ENCODE measurements around the gene SPDYE6.
A peak's percentile ranks its signal among the peaks of the same experiment; 100 is the strongest.
"Not testable (repeated sequence)": the region's sequence is repeated elsewhere in the genome, so short reads cannot be mapped to it uniquely, and the experiment has no call there.

SPDYE6 gene

DNA sequence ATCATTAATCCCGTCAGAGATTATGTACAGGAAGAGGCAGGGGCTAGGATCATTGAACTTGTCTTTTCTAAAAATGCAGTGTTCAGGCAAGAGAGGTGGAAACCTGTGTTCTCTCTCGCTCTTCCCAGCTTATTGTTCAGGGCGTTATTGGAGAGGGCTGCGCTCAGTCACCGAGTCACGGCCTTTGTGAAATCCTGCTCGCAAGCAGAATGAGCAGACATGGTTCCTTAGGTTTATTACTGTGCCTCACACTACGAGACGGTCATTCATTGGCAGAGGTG is 39.3 kb upstream of the SPDYE6 start:
- DNase-seq (ENCODE audit: low spot score): no peak

DNA sequence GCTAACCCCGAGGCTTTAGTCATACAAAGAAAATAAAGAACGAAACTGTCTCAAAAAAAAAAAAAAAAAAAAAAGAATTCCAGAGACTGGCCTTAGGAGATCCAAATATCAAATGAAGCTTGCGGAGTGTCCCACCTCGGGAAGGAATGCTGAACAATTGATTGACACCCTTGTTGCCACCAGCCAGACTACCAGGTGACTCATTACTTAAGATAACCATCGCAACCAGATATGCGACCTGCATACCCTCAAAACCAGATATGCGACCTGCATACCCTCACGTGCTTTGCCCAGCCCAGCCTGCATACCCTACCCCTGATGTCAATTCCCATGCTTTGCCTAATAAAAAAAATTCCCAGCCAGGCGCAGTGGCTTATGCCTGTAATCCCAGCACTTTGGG is 37.2 kb upstream of the SPDYE6 start:
- TF ChIP-seq, protein P1, sequence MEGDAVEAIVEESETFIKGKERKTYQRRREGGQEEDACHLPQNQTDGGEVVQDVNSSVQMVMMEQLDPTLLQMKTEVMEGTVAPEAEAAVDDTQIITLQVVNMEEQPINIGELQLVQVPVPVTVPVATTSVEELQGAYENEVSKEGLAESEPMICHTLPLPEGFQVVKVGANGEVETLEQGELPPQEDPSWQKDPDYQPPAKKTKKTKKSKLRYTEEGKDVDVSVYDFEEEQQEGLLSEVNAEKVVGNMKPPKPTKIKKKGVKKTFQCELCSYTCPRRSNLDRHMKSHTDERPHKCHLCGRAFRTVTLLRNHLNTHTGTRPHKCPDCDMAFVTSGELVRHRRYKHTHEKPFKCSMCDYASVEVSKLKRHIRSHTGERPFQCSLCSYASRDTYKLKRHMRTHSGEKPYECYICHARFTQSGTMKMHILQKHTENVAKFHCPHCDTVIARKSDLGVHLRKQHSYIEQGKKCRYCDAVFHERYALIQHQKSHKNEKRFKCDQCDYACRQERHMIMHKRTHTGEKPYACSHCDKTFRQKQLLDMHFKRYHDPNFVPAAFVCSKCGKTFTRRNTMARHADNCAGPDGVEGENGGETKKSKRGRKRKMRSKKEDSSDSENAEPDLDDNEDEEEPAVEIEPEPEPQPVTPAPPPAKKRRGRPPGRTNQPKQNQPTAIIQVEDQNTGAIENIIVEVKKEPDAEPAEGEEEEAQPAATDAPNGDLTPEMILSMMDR (IDR thresholded peaks at IDR 0.05; ENCODE audit: extremely low read depth, missing control alignments): no peak
- DNase-seq (ENCODE audit: low spot score): no peak

More for the DNA sequence above, 39.3 kb upstream of the SPDYE6 start:
- TF ChIP-seq, protein P1 (IDR thresholded peaks at IDR 0.05; ENCODE audit: extremely low read depth, missing control alignments): no peak

- no peak for DNase-seq (ENCODE audit: low spot score)
These were observed 36.1 kb upstream of the SPDYE6 start for GRCh38 chr7:102392330-102392729.

GRCh38 chr7:102390697-102391484 is 34.6 kb upstream of the SPDYE6 start:
- DNase-seq (ENCODE audit: low spot score): peak; percentile 59
- TF ChIP-seq, protein P1 (IDR thresholded peaks at IDR 0.05; ENCODE audit: extremely low read depth, missing control alignments): peak; percentile 82

More at GRCh38 chr7:102392330-102392729, 36.1 kb upstream of the SPDYE6 start:
- TF ChIP-seq, protein P1 (IDR thresholded peaks at IDR 0.05; ENCODE audit: extremely low read depth, missing control alignments): no peak

- TF ChIP-seq, protein P1 (IDR thresholded peaks at IDR 0.05; ENCODE audit: extremely low read depth, missing control alignments): no peak
- no peak for DNase-seq (ENCODE audit: low spot score)
These were observed 33.6 kb upstream of the SPDYE6 start for GRCh38 chr7:102389810-102390209.

DNA sequence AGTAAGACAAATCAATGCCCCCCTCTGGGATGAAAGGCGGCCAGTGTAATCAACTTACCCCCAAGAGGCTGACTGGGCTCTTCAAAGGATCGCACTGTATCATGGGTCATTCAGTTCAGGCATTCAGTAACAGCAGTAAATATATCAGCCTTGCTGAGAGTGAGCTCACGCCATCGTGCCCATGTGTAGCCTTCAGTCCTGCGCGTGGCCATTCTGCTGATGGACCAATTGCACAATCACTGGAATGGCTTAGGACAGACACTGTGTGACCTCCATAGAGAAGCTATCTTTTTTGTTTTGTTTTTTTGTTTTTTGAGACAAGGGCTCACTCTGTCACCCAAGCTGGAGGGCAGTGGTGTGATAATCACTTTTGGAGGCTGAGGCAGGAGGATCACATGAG is 30.8 kb upstream of the SPDYE6 start:
- TF ChIP-seq, protein P1 (IDR thresholded peaks at IDR 0.05; ENCODE audit: extremely low read depth, missing control alignments): no peak

DNA sequence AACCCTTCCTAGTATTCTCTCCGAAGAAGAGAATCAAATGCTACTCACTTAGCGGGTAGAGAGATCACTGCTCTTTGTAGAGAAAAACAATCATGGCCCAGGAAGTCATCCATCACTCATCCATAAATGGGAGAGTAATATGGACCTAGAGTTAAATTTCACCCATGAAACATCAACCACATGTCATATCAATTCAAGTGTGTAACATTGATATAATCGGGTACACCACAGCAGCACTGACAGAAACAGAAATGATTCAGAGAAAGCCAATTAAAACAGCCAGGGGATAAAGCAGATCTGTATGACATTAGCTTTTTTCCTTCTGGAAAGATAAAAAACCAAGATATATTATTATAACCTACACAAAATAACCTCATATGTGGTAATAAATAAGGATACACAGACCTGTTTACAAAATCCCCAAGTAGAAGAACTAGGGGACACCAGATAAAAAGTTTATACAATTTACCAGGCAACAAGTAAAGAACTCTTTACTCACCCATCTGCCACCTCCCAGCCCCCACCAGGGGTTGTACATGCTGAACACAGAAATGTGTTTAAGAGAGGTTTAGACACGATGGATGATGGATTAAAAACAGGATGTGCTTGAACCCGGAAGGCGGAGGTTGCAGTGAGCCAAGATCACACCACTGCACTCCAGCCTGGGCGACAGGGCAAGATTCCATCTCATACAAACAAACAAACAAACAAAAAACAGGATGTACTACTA is 25.6 kb upstream of the SPDYE6 start:
- DNase-seq (ENCODE audit: low spot score): not testable (repeated sequence)

More for the DNA sequence above, 30.8 kb upstream of the SPDYE6 start:
- DNase-seq (ENCODE audit: low spot score): no peak

- DNase-seq (ENCODE audit: low spot score): not testable (repeated sequence)
These were observed 24.6 kb upstream of the SPDYE6 start for GRCh38 chr7:102380837-102381236.

All from GM20000 (cell line).